ENCODE measurements around the gene DDI2.
"Not testable (repeated sequence)": the region's sequence is repeated elsewhere in the genome, so short reads cannot be mapped to it uniquely, and the experiment has no call there.

DNA sequence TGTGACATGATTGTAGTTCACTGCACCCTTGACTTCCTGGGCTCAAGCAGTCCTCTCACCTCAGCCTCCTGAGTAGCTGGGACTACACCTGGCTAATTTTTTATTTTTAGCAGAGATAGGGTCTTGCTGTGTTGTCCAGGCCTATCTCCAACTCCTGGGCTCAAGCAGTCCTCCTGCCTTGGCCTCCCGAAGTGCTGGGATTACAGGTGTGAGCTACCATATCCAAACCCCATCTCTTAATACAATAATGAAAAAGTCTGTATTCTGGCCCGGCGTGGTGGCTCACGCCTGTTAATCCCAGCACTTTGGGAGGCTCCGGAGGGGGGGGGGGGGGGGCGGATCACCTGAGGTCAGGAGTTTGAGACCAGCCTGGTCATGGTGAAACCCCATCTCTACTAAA lies 34.9 kb downstream of the DDI2 start:
- not testable (repeated sequence) for TF ChIP-seq CTCF (conservative IDR thresholded peaks at IDR 0.05 in 1 of 2, IDR thresholded peaks at IDR 0.05 in 1 of 2; ENCODE audit: extremely low read depth in 1 of 2, insufficient read depth in 1 of 2, low read depth in 1 of 2, low read length in 2 of 2); EZH2 (IDR thresholded peaks at IDR 0.05; ENCODE audit: borderline replicate concordance, low read length)

Data from mammary epithelial cell (primary cell).